ENCODE data around the gene SEL1L. TPM values are rescaled to one million over a fixed set of nuclear protein-coding genes. Genes with fewer than 3 reads are reported as not detected.
"Not testable (repeated sequence)": the region's sequence is repeated elsewhere in the genome, so short reads cannot be mapped to it uniquely, and the experiment has no call there.

Gene SEL1L
- total and polyA plus RNA-seq, 12 donors = 8.3 to 119 (median 56.0) TPM

GRCh38 chr14:81551471-81551870 lies 17.8 kb upstream of the SEL1L start:
- DNase-seq = no peak
- no peaks in the 10 kb centered on the region for H3K9me3 ChIP-seq (replicated peaks in 1 of 3)
- TF ChIP-seq POLR2A (IDR thresholded peaks at IDR 0.05) = no peak
- TF ChIP-seq, protein P1, sequence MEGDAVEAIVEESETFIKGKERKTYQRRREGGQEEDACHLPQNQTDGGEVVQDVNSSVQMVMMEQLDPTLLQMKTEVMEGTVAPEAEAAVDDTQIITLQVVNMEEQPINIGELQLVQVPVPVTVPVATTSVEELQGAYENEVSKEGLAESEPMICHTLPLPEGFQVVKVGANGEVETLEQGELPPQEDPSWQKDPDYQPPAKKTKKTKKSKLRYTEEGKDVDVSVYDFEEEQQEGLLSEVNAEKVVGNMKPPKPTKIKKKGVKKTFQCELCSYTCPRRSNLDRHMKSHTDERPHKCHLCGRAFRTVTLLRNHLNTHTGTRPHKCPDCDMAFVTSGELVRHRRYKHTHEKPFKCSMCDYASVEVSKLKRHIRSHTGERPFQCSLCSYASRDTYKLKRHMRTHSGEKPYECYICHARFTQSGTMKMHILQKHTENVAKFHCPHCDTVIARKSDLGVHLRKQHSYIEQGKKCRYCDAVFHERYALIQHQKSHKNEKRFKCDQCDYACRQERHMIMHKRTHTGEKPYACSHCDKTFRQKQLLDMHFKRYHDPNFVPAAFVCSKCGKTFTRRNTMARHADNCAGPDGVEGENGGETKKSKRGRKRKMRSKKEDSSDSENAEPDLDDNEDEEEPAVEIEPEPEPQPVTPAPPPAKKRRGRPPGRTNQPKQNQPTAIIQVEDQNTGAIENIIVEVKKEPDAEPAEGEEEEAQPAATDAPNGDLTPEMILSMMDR (IDR thresholded peaks at IDR 0.05) = no peak
- no peak overlapping the region for H3K27ac ChIP-seq
- H3K4me3 ChIP-seq = no peak overlapping the region
- intact Hi-C loops (cut with DNase I) = no loop called here
- H3K36me3 ChIP-seq (replicated peaks in 1 of 2) = no peaks in the 10 kb centered on the region
- 76 to 89% (median 85%) methylated on average over 3 of the region's 3 CpGs for WGBS, 4 donors
- no peaks in the 10 kb centered on the region for H3K27me3 ChIP-seq
- H3K4me1 ChIP-seq (replicated peaks in 1 of 2) = no peaks in the 10 kb centered on the region

DNA sequence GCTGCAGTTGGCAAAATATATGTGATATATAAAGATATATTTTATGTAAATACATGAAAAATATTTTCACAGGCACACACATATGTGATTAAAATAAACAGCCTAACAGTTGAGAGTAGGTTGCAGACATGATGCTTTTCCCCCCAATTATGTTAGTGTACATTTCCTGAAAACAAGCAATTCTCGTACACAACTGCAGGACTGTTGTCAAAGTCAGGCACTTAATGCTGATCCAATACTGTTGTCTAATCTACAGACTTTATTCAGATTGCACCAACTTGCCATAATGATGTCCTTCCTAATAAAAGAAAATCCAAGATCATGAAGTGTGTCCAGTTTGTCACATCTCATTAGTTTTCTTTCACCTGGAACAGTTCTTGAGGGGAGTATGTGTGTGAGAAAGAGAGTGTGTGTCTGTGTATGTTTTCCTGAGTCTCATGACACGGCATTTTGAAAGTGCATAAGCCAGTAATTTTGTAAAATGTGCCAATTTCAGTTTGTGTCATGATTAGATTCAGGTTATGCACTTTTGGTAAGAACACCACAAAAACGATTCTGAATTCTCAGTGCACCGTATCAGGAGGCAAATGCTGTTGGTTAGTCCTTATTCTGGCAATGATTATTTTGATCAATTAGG lies 16.5 kb upstream of the SEL1L start:
- Histone ChIP-seq H3K27me3 (no peaks in the 10 kb centered on the region), H3K27ac (no peak overlapping the region), H3K9me3 (replicated peaks in 1 of 3) (no peaks in the 10 kb centered on the region), H3K4me1 (replicated peaks in 1 of 2) (no peaks in the 10 kb centered on the region), H3K4me3 (no peak overlapping the region), H3K36me3 (replicated peaks in 1 of 2) (no peaks in the 10 kb centered on the region)
- intact Hi-C loops (cut with DNase I) = no loop called here
- 58 to 66% (median 63%) methylated on average over 4 of the region's 4 CpGs for WGBS, 4 donors
- TF ChIP-seq, protein P1 (IDR thresholded peaks at IDR 0.05) = no peak
- no peak for TF ChIP-seq POLR2A (IDR thresholded peaks at IDR 0.05)
- no peak for DNase-seq

DNA sequence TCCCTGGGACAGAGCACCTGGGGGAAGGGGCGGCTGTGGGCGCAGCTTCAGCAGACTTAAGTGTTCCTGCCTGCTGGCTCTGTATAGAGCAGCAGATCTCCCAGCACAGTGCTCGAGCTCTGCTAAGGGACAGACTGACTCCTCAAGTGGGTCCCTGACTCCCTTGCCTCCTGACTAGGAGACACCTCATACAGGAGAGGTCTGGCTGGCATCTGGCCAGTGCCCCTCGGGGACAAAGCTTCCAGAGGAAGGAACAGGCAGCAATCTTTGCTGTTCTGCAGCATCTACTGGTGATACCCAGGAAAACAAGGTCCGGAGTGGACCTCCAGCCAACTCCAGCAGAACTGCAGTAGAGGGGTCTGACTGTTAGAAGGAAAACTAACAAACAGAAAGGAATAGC lies 7.6 kb upstream of the SEL1L start:
- DNase-seq; H3K4me1 ChIP-seq (replicated peaks in 1 of 2); H3K27ac ChIP-seq; intact Hi-C loops (cut with DNase I); H3K4me3 ChIP-seq; H3K9me3 ChIP-seq (replicated peaks in 1 of 3); H3K27me3 ChIP-seq; H3K36me3 ChIP-seq (replicated peaks in 1 of 2): not testable (repeated sequence)
- 84 to 100% (median 86%) methylated on average over 2 to 5 of the region's 5 CpGs for WGBS, 4 donors

- no peaks in the 10 kb centered on the region for H3K9me3 ChIP-seq (replicated peaks in 1 of 3)
- no peak for TF ChIP-seq POLR2A (IDR thresholded peaks at IDR 0.05)
- TF ChIP-seq, protein P1 (IDR thresholded peaks at IDR 0.05) = no peak
- H3K27ac ChIP-seq = no peak overlapping the region
- intact Hi-C loops (cut with DNase I) = no loop called here
- no peaks in the 10 kb centered on the region for H3K36me3 ChIP-seq (replicated peaks in 1 of 2)
- no peak overlapping the region for H3K4me3 ChIP-seq
- no peaks in the 10 kb centered on the region for H3K27me3 ChIP-seq
- peaks cover 12 to 13% of the 10 kb centered on the region in 2 donors for H3K4me1 ChIP-seq (replicated peaks in 1 of 2)
- DNase-seq = no peak
- WGBS, 4 donors = 30 to 55% (median 43%) methylated on average over 2 of the region's 2 CpGs
Measured at GRCh38 chr14:81537193-81537592, 3.5 kb upstream of the SEL1L start.

DNA sequence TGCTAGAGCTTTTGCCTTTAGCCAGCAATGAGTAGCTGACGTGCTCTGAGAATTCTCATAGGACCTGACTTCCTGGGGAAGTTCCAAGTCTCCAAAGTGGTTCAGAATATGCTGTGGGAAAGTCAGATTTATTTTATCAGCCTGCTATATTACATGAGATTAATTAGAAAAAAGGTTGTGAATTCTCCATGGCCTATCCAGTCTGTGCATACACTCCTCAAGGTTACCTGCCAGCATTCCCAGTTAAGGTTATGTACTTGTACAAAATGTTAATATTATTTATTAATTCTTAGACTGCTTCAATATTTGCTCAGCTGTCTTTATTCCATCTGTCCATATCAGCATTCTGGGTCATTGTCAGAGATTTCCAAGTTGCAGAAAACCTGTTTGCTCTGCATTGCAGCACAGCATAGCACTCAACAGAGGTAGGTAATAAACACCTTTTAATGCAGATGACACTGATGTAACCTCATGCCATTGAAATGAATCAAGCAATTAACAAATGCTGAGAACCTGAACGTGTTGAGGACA lies 2.7 kb upstream of the SEL1L start:
- TF ChIP-seq, protein P1 (IDR thresholded peaks at IDR 0.05) = no peak
- no peak overlapping the region for H3K27ac ChIP-seq
- H3K9me3 ChIP-seq (replicated peaks in 1 of 3) = no peaks in the 10 kb centered on the region
- no peaks in the 10 kb centered on the region for H3K36me3 ChIP-seq (replicated peaks in 1 of 2)
- no peak for DNase-seq
- H3K27me3 ChIP-seq = no peaks in the 10 kb centered on the region
- H3K4me1 ChIP-seq (replicated peaks in 1 of 2) = peaks cover 14 to 21% of the 10 kb centered on the region in 2 donors
- WGBS, 4 donors = 35 to 45% (median 38%) methylated on average over 2 of the region's 2 CpGs
- intact Hi-C loops (cut with DNase I) = no loop called here
- no peak overlapping the region for H3K4me3 ChIP-seq
